NCI-H1417 (cell line): ENCODE measurements around the gene KSR1.

ENCODE experiments used
- DNase-seq, 3 experiments: peaks; one replicate each; lab custom pipeline; 2025; lab: John Stamatoyannopoulos, UW

KSR1 gene

DNA sequence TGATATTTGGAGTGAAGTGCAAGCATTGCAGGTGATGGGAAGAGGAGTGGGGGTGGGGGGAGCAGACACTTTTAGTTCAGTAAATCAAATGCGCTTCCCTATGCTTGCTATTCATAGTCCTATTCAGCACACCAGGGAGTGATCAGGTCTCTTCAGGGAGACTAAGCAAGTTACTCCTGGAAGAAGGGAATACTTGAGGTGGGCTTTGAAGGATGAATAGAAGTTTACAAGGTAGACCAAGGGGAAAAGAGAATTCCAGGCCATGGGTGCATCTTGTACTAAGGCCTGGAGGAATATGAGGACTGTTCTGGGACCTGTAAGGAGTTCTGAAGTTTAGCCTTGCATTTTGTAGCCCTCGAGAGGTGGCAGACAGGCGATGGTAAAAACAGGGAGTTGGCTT lies 134.6 kb downstream of the KSR1 start:
- no peak for DNase-seq

DNA sequence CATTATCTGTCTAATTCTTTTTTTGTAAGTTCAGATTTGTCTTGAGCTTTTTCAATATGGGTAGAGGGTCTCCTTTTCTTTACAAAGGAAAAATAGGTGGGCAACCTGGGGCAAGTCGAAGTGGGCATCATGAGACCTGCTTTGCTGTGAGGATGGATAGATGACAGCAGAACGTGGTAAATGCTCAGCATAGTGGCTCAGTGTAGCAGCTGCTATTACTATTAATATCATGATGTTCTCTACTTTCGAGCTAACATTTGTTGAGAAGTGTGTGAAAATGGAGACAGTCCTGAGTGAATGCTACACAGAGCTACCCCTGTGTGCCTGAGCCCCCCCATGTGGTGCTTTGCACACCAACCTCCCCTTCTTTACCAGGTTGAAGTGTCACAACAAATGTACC lies 135.7 kb downstream of the KSR1 start:
- no peak for DNase-seq

DNA sequence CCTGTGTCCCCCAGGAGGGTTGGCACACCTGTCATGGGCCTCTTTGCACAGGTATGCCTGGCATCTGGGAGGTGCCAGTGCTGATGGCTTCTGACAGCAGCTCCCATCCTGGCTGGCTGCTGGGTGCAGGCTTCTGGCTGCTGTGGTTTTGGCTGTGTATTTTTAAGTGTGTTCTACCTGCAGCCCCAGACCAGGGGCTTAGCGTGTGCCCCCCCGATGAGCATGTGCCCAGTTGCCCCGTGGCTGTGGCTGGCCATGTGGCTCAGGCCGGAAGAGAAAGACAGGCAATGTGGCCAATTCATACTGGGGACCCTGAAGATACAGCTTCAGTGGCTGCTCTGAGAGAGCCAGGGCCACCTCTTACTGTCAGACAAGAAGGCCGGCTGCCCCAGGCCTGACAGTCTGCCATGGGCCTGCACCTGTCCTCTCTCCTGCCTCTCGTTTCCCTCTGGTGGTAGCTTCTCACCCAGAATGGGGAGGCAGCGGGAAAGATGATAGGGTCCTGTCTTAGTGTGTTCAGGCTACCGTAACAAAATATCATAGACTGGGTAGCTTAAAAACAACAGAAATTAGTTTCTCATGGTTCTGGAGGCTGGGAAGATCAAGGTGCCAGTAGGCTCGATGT lies 137.1 kb downstream of the KSR1 start:
- no peak for DNase-seq

DNA sequence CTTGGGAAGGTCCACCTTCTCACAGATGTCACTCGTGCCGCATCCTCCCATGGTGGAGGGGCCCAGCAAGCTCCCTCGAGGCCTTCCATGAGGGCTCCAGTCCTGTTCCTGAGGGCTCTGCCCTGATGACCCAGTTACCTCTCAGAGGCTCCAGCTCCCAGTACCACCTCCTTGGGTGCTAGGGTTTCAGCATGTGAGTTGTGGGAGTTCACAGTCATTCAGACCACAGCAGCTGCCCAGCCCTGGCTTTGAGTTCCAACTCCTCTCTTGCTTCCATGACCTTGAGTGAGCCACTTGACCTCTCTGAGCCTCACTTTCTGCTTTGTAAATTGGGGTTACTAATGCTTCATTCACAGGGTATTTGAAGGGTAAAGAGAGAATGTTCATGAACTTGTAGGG lies 137.6 kb downstream of the KSR1 start:
- no peak for DNase-seq

DNA sequence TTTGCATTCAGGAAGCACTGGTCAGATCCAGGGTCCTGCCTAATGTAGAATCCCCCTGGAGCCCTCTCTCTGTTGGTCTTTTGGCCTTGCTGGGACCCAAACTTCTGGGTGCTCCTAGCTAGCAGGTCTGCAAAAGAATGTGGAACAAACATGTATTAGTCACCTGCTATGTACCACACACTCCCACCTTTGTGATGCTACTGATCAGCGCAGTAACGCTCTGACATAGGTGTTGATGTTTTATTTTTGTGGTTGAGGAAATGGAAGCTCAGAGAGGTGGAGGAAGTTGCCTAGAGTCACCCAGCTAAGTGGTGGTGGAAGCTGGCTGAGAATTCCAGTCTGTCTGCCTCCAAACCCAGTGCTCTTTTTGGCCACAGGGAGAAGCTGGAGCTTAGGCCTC lies 139.0 kb downstream of the KSR1 start:
- no peak for DNase-seq

DNA sequence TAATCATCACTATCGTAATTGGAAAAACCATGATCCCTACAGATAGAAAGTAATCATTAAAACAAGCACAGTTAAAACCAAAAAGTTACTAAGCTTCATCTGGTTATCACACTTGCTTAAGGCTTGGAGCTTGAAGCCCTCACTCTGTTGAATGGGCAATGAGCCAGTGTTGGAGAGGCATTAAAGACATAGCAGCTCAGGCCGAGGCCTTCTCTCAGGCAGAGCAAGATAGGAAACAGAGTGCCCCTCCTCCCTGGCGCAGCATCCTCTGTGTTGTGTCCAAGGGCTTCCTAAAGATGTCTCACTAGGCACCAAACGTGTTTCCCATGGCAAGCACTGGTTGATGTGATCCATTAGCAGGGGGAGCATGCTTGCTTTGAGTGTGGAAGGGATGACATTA lies 139.8 kb downstream of the KSR1 start:
- DNase-seq: no peak

DNA sequence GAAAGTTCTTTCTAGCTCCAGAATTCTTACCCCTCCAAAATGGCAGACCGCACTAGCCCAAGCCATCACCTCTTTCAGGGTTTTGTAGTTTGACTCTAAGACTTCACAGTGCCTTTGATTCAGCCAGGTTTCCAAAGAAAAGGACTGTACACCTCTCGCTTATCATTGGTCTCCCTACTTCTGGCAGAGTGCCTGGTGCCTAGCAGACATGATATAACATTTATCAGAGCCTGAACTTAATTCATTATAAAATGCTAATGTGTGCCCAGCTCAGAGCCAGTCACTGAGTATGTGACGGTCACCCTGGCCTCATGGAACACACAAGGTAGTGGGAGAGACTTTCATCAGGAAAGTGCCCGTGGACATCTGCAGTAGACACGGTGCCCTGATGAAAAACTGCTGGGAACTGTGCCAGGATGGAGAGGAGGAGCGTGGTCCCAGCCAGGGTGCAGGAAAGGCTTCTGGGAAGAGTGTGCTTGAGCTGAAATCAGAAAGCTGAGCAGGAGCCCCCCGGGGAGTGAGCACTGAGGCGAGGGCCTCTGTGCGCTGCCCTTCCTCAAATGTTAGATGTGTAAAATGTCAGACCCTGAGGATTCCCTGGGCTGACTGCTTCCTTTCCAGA lies 140.4 kb downstream of the KSR1 start:
- DNase-seq: no peak

DNA sequence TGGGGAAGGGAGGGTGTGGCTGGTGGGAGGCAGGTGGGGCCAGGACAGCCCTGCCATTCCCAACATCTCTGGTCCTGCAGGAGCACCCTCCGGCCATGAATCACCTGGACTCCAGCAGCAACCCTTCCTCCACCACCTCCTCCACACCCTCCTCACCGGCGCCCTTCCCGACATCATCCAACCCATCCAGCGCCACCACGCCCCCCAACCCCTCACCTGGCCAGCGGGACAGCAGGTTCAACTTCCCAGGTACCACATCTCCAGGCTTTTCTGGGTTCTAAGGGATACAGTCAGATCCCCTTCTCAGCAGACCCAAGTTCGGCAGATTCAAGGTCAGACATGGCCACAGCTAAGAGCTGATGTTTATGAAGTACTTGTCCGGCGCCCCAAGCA lies 140.9 kb downstream of the KSR1 start:
- no peak for DNase-seq

DNA sequence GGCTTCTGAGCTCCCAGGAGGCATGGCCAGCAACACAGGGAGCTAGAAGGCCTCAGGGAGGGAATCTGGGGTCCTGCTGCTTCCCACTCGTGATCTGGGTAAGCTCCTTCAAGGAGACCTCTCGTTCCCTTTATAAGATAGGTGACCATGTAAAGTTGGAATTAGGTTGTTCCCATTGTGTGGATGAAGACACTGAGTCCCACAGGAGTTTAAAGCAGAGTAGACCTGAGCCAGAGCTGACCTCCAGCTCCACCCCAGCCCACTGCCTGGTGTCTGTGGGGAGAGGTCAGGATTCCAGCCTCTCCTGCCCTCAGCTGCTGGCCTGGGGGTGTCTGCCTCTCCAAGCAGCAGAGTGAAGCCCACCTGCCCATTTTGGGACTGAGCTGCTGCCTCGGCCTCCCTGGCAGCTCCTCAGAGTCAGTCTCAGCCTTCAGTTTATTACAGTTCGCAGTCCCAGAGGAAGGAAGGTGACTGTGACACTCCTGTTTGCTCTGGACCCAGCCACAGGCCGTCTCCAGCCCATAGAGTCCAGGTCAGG lies 141.6 kb downstream of the KSR1 start:
- DNase-seq: no peak

DNA sequence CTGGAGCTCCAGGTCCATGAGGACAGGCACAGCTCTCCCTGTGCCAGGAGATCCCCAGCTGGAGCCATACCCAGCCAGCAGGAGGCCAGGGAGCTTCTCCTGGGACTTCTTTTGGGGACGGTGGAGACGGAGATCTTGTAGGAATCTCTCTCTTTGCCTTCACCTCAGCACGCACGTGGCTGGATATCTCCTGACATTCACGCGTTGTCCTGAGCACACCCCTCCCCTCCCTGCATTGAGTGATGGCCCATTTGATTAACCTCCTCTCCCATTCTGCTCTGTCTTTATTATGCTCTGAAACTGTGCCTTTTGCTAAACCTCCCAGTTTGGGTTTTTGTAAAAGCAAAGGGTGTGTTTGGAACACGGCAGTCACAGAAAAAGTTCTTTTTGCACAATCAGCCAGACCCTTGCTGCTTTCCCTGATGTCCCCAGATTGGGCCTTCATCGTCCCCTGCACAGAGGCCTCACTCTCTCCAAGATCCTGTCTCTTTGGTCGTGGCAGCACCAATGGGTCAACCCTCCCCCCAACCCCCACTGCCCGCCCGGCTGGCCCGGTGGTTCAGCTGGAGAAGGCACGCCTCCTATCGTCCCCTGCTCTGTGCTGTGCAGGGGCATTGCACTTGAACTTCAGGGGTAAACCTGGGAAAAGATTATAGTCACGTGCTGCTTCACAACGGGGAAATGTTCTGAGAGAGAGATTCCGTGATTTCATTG lies 142.2 kb downstream of the KSR1 start:
- DNase-seq: no peak

DNA sequence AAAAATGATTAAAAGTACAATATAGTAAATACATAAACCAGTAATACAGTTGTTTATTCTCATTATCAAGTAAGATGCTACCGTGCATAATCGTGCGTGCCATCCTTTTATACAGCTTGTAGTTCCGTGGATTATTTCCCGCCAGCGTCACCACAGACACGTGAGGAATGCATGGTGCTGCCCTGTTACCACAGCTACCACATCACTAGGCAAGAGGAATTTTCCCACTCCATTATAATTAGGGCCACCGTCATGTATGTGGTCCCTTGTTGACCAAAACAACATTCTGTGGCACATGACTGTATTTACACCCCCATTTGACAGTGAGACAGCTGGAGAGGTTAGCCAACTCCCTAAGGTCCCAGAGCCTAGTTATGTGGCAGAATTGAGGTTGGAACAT lies 144.2 kb downstream of the KSR1 start:
- no peak for DNase-seq

DNA sequence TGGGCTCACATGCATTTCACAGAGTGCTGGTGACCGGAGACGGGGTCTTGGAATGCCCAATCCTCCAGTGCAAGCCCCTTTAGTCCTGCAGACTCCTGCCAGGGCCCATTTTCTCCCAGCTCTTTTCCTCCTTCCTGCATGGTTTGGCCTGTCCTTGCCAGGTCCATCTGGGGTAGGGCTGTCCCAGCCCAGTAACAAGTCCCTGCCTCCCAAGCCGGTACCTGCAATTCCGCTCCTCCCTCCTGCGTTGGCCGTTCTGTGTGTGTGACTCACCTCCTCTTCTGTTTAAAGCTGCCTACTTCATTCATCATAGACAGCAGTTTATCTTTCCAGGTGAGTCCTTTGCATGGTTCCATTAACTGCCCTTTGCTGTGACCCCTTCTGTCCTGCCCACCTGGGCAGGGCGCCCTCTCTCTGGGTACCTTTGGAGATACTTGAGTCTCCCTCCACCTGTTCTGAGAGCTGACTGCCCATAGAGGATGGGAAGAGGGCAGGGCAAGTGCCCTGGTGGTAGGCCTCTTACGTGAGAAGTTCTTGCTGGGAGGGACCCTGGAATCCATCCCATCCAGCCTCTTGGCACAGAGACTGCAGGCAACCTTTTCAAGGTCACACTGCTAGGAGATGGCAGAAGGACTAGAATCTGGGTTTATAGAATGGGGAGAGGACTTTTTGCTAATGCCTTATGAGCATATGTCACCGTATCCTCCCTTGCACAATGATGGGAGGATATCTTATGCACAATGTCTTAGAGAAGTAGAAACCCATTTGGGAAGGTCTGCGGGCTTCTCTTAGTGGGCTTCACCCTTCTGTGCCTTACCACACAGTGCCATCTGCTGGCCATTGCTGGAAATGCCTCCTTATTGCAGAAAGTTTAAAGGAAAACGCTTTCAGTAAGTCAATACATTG lies 145.1 kb downstream of the KSR1 start:
- DNase-seq: peak; percentile 52 to 84 (median 74)

DNA sequence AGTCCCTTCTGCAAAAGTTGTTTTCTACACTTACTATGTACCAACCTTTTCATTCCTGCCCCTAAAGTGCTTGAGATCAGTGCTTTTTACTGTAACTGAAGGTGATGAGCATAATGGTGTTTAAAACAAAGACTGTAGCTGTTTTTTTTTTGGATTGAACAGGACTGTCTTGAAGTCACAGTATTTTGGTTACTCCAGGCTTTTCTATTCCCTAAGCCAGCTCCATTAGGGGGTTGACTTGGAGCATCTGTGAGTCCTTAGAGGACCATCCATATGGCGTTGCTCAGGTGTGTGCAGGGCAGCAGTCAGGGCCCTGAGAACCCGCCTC lies 145.7 kb downstream of the KSR1 start:
- no peak for DNase-seq

DNA sequence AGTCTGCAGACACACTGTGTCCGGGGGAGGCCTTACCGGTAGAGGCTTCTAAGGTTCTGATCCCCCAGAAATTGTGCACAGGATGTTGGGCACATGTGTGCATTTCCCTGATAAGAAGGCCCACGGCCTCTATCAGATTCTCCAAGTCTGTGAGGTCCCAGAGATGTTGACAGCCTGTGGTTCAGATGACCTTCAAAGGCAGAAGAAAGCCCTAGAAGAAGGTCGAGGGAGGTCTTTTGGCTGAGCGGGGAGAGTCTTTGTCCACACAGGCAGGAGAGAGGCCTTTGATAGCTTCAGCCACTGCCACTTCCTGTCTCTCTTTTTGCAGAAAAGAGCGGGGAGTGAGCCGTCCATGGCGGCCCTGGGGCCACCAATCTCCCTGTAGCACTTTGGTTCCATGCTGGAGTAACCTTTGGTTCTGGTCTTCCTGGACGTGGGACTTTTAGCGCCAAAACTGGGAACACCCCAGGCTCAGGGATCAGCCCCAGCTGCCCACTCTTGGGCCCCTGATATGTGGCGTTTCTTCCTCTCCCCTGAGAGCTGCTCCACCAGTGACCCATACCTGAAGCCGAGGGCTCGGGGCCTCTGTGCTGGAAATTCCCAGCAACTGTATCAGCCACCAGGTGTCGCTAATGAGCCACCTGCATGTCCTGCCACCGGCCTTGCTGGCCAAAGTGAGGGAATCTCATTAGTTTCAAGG lies 146.6 kb downstream of the KSR1 start:
- DNase-seq: peak; percentile 38 to 68 (median 57)

DNA sequence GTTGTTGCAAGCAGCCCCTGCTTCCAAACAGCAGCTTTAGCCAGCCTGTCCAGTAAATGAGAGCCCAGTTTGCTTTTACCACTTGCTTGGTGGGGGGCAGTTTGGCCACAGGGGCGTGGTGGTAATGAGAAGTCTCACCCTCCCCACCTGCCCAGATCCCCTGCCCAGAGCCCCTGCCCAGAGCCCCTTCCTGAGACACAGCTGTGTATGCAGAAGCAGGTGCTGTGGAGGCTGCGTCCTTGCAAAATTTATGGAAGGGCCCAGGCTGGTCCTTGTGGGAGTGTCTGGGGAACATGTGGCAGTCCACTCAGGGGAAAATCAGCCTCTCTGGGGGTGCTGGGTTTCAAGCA lies 147.1 kb downstream of the KSR1 start:
- DNase-seq: no peak

DNA sequence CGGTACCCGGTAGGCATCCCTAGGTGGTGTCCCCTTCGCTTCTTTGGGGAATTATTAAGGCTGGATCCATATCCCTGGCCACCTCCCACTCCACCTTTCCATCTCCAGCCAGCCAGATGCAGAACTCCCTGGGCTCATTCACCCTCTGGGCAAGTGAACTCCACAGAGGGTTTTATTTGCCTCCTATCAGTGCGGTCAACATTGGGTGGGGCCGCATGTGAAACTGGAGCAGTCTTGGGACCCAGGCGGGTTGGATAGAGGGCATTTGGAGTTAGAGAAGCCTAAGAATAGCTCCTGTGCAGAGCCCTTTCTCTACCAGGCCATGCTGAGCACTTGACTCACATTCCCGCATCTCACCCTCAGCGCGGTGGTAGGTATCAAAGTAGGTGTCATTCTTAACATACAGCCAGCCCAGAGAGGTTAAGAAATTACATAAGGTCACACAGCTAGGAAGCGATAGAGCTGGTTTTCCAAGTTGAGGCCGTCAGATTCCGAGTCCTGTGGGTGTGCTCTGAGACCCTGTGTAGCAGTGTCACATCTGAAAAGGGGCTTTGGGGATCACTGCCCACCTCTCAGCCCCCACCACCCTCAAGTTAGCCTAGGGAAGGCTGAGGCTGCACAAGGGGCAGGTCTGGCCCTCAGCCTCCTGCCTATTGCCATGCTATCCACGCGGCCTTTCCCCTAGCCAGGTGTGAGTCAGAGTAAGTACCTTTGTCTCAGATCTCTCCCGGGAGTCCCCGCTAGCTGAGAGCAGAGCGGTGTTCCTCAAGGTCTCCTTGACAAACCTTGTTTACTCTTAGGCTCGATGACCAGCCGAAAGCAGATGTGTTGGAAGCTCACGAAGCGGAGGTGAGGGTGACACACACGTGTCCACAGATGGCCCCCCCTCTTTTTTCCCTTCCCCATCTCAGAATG lies 147.9 kb downstream of the KSR1 start:
- no peak for DNase-seq

DNA sequence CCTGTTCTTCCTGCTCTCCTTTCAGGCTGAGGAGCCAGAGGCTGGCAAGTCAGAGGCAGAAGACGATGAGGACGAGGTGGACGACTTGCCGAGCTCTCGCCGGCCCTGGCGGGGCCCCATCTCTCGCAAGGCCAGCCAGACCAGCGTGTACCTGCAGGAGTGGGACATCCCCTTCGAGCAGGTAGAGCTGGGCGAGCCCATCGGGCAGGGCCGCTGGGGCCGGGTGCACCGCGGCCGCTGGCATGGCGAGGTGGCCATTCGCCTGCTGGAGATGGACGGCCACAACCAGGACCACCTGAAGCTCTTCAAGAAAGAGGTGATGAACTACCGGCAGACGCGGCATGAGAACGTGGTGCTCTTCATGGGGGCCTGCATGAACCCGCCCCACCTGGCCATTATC lies 149.2 kb downstream of the KSR1 start:
- no peak for DNase-seq

DNA sequence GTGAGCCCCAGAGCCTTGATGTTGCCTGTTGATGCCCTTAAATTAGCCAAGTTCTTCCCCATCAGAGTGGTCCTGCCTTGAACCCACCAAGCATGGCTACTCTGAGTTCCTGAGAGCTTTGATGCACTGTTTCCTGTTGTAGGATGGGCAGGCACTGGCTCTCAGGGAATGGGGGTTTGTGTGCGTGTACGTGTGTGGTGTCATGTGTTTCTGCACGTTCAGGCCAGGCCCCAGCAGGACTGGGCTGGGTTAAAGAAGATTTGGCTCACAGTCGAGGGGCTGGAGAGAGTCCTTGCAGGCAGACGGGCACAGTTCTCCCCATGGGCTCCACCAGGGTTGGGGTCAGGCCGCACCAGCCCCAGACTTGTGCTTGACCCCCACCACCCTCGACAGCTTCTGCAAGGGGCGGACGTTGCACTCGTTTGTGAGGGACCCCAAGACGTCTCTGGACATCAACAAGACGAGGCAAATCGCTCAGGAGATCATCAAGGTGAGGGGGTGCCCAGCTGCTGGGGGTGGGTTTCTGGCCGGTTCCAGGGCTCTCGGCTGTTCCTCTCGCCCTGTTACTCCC lies 151.4 kb downstream of the KSR1 start:
- no peak for DNase-seq

DNA sequence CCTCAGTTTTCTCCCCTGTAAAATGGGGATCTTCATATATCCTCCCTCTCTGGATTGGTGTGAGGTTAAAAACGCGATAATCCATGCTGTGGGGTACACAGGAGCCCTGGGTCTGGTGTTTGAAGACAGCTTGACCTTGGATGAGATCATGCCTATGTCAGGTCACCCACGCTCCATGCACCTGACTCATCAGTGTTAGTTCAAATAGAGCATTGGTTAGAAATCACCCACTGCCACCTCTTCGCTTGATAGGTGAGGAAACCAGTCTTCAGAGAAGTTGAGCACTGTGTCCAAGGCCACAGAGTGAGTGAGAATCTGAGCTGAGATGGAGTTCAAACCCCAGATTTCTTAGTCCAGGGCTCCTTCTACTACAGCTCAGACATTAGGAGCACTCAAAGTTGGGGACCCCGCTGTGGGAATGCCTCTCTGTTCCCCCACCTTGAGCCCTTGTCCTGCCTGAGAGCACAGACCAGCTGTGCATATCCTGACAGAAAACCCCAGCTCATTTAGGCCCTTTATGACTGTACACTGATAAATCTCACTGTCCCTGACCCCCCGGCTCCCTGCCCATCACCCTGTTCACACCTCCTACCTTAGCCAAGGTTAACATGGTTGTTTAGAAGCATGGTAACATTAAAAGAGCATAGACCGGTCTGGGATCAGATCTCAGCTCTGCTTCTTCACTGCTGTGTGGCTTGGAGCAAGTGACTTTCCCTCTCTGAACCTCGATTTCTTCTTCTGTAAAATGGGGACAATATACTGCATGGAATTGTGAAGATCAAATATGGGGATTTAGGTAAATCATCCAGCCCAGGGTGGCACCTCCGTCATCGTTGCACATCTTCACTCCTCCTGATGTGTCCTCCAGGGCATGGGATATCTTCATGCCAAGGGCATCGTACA lies 152.3 kb downstream of the KSR1 start:
- no peak for DNase-seq
